Cardiac fibroblast (primary cell): Measurements from ENCODE around the gene EPB41L1.

Experiments
- DNase-seq, 2 donors: peaks; one replicate each; pipeline versions ENCODE4 v3.0.0 to v3.0.0-alpha.2; 2010; ENCODE audit warnings: low read depth in 2 of 2
- H3K4me3 ChIP-seq, 2 donors: replicated peaks in 1 of 2; 1 replicate in 1 of 2; 2 replicates in 1 of 2; pipeline ENCODE4 v1.5.1; 2011; ENCODE audit warnings: low read depth in 2 of 2, low read length in 2 of 2, mild to moderate bottlenecking in 2 of 2, moderate library complexity in 1 of 2
- CTCF ChIP-seq: IDR thresholded peaks from one replicate; pipeline ENCODE4 v1.5.1; 2011; ENCODE audit warnings: low read depth, mild to moderate bottlenecking, low read length, inconsistent platforms

The EPB41L1 gene

DNA sequence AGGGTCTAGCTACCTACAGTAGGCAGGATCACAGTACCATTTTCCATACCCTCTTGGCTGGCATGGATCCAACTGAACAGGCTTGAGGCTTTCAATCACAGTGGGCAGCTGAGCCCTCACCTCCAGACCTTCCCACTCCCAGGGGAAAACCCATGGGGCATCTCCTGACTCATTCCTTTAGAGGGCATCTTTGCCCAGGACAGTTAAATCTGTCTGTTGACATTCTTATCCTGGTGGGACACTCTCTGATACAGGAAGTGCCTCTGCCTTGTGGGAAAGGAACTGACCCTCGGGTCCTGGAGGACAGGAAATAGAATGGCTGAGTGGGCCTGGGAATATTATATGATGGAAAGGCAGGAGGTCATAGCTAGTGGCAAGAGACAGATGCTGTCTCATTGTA lies 10.2 kb upstream of the EPB41L1 start:
- H3K4me3 ChIP-seq = no peak overlapping the region
- DNase-seq = no peak
- no peak for TF ChIP-seq CTCF

GRCh38 chr20:36145877-36146707 lies 8.4 kb upstream of the EPB41L1 start:
- peak in 1 of 2 donors; percentile 39 for DNase-seq
- no peak for TF ChIP-seq CTCF

DNA sequence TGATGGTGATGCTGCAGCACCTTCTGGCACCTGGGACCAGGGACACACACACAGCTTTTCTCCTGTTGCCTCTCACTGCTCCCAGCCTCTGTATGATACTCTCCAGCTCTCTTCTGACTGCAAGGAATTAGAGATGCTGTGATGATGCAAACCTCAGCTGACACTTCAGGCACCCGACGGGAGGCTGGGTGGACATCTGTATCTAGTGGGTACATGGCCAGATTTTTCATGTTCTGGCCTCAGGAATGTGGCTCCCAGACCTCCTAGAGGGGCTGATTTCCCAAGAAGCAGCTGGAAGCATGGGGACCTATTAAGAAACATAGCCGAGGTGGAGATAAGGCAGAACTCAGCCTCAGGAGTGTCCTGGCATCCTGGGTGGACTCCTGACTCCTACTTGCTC lies 6.8 kb upstream of the EPB41L1 start:
- TF ChIP-seq CTCF = no peak
- peak; percentile 57 to 95 for DNase-seq
- no peak overlapping the region for H3K4me3 ChIP-seq

More at GRCh38 chr20:36145877-36146707, 8.4 kb upstream of the EPB41L1 start:
- no peak overlapping the region for H3K4me3 ChIP-seq

- TF ChIP-seq CTCF = no peak
- DNase-seq = no peak
- H3K4me3 ChIP-seq = no peak overlapping the region
These were observed 6.1 kb upstream of the EPB41L1 start for GRCh38 chr20:36148439-36148838.

DNA sequence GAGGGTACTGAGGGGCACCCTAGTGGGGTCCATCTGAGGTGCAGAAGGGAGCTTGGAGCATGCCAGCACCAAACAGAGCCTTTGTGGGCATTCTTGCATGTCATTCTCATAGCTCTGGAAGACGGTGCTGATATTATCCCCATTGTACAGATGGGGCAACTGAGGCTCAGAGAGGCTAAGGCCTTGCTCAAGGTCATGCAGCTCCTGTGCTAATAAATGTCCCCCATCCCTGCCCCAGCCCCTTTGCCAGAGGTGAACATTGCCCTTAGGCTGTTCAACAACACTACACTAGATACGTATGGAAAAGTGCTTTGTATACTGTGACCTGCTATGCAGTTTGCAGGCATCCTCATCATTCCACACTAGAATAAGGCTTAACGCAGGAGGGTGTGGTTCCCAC lies 5.5 kb upstream of the EPB41L1 start:
- no peak for TF ChIP-seq CTCF
- DNase-seq = no peak
- H3K4me3 ChIP-seq = no peak overlapping the region

GRCh38 chr20:36149469-36149868 lies 5.1 kb upstream of the EPB41L1 start:
- TF ChIP-seq CTCF = no peak
- no peak overlapping the region for H3K4me3 ChIP-seq
- DNase-seq = no peak

DNA sequence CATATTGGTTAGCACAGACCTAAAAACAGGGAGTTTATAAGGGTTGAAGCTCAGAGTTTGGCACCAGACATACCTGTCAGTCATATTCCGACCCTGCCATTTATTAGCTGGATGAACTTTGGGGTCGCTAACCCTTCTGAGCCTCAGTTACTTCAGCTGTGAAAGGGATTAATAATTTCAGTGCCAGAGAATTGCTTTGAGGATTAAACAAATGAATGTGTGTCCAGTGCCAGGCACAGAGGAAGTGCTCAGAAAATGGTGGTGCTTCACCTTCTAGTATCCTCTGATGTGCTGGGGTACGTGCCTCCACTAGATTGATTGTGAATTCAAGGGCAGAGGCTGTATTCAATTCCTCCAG lies 4.1 kb upstream of the EPB41L1 start:
- no peak for TF ChIP-seq CTCF
- H3K4me3 ChIP-seq = no peak overlapping the region
- DNase-seq = no peak
